H9 (cell line): Measurements from ENCODE around the gene ENDOU. TPM values are rescaled to one million over a fixed set of nuclear protein-coding genes. Genes with fewer than 3 reads are reported as not detected.

Experiments used
- DNase-seq: peaks from one replicate; pipeline ENCODE4 v3.0.0-alpha.2; 2017
- H2AFZ ChIP-seq: one replicate; pipeline ENCODE4 v1.6.1; 2013; ENCODE audit warnings: mild to moderate bottlenecking, low read length, control low read depth, moderate library complexity
- H2AK5ac ChIP-seq: 2 replicates; pipeline ENCODE4 v1.6.1; 2013; ENCODE audit warnings: low read length, control low read depth, mixed read lengths; ENCODE audit not compliant: insufficient read length
- H2BK120ac ChIP-seq: one replicate; pipeline ENCODE4 v1.6.1; 2013; ENCODE audit warnings: low read depth, mild to moderate bottlenecking, low read length, control low read depth, inconsistent platforms; ENCODE audit not compliant: poor library complexity, severe bottlenecking
- H2BK12ac ChIP-seq: 2 replicates; pipeline ENCODE4 v1.6.1; 2013; ENCODE audit warnings: low read length, control low read depth, mixed read lengths, low read depth; ENCODE audit not compliant: insufficient read length
- H2BK15ac ChIP-seq: 2 replicates; pipeline ENCODE4 v1.6.1; 2013; ENCODE audit warnings: low read depth, low read length, control low read depth
- H2BK20ac ChIP-seq: one replicate; pipeline ENCODE4 v1.6.1; 2013; ENCODE audit warnings: low read depth, mild to moderate bottlenecking, low read length, control low read depth, inconsistent platforms; ENCODE audit not compliant: poor library complexity, severe bottlenecking
- H2BK5ac ChIP-seq: 2 replicates; pipeline ENCODE4 v1.6.1; 2013; ENCODE audit warnings: low read length, control low read depth, mixed read lengths; ENCODE audit not compliant: insufficient read length
- H3K14ac ChIP-seq: 2 replicates; pipeline ENCODE4 v1.6.1; 2013; ENCODE audit warnings: low read length, control low read depth; ENCODE audit not compliant: insufficient read depth
- H3K18ac ChIP-seq: 2 replicates; pipeline ENCODE4 v1.6.1; 2013; ENCODE audit warnings: low read depth, mild to moderate bottlenecking, mixed read lengths, low read length, control low read depth; ENCODE audit not compliant: insufficient read length
- H3K23ac ChIP-seq: 2 replicates; pipeline ENCODE4 v1.6.1; 2013; ENCODE audit warnings: low read length, control low read depth, mixed read lengths, low read depth; ENCODE audit not compliant: insufficient read length
- H3K23me2 ChIP-seq: 2 replicates; pipeline ENCODE4 v1.6.1; 2013; ENCODE audit warnings: low read depth, mild to moderate bottlenecking, mixed read lengths, low read length, control low read depth; ENCODE audit not compliant: insufficient read length, poor library complexity, severe bottlenecking
- H3K27ac ChIP-seq: 2 replicates; pipeline ENCODE4 v1.5.1; 2013; ENCODE audit warnings: low read length, control low read depth, mixed read lengths, low read depth; ENCODE audit not compliant: insufficient read length
- H3K27me3 ChIP-seq: 2 replicates; pipeline ENCODE4 v1.6.1; 2013; ENCODE audit warnings: low read length, control low read depth, inconsistent platforms; ENCODE audit not compliant: insufficient read depth
- H3K4ac ChIP-seq: 2 replicates; pipeline ENCODE4 v1.6.1; 2013; ENCODE audit warnings: low read depth, mild to moderate bottlenecking, control low read depth, inconsistent platforms, low read length, moderate library complexity
- H3K4me1 ChIP-seq: 2 replicates; pipeline ENCODE4 v1.6.1; 2013; ENCODE audit warnings: low read length, control low read depth, inconsistent platforms; ENCODE audit not compliant: insufficient read depth
- H3K4me2 ChIP-seq: 2 replicates; pipeline ENCODE4 v1.6.1; 2013; ENCODE audit warnings: low read length, control low read depth, mixed read lengths; ENCODE audit not compliant: insufficient read length, insufficient read depth
- H3K56ac ChIP-seq: 2 replicates; pipeline ENCODE4 v1.6.1; 2013; ENCODE audit warnings: low read depth, mild to moderate bottlenecking, mixed read lengths, low read length, control low read depth; ENCODE audit not compliant: insufficient read length
- H3K79me1 ChIP-seq: 2 replicates; pipeline ENCODE4 v1.6.1; 2013; ENCODE audit warnings: low read depth, mild to moderate bottlenecking, moderate library complexity, low read length, control low read depth, inconsistent platforms; ENCODE audit not compliant: insufficient read depth, poor library complexity, severe bottlenecking
- H3K79me2 ChIP-seq: 2 replicates; pipeline ENCODE4 v1.6.1; 2013; ENCODE audit warnings: low read length, control low read depth, inconsistent platforms; ENCODE audit not compliant: insufficient read depth
- H3K9ac ChIP-seq: 2 replicates; pipeline ENCODE4 v1.6.1; 2013; ENCODE audit warnings: low read length, control low read depth, mixed read lengths; ENCODE audit not compliant: insufficient read length; ENCODE audit errors: extremely low read depth
- H3K9me3 ChIP-seq: one replicate; pipeline ENCODE4 v1.6.1; 2013; ENCODE audit warnings: low read depth, low read length, inconsistent platforms; ENCODE audit not compliant: control insufficient read depth
- H3T11ph ChIP-seq: one replicate; pipeline ENCODE4 v1.6.1; 2013; ENCODE audit warnings: mild to moderate bottlenecking, low read length, control low read depth, inconsistent platforms
- H4K20me1 ChIP-seq: one replicate; pipeline ENCODE4 v1.6.1; 2013; ENCODE audit not compliant: control insufficient read depth, insufficient read length, insufficient read depth
- H4K5ac ChIP-seq: 2 replicates; pipeline ENCODE4 v1.6.1; 2013; ENCODE audit warnings: low read depth, mild to moderate bottlenecking, mixed read lengths, low read length, control low read depth; ENCODE audit not compliant: insufficient read length
- H4K8ac ChIP-seq: replicated peaks from 2 replicates; pipeline ENCODE4 v1.6.1; 2013; ENCODE audit warnings: low read length, control low read depth, mixed read lengths, low read depth; ENCODE audit not compliant: insufficient read length
- H4K91ac ChIP-seq: 2 replicates; pipeline ENCODE4 v1.6.1; 2013; ENCODE audit warnings: low read depth, mild to moderate bottlenecking, moderate library complexity, mixed read lengths, low read length, control low read depth; ENCODE audit not compliant: insufficient read length
- H3K27ac Mint-ChIP-seq, 3 experiments: 2 replicates in 2 of 3; 3 replicates in 1 of 3; pipeline ENCODE4 v1.8.0; 2020 to 2021; ENCODE audit warnings: mixed read lengths in 3 of 3, mild to moderate bottlenecking in 1 of 3, moderate library complexity in 1 of 3
- H3K27me3 Mint-ChIP-seq: 2 replicates; pipeline ENCODE4 v1.8.0; 2021; ENCODE audit warnings: low read depth, mild to moderate bottlenecking, moderate library complexity, mixed read lengths
- H3K36me3 Mint-ChIP-seq, 3 experiments: 2 replicates in 2 of 3; 3 replicates in 1 of 3; pipeline ENCODE4 v1.8.0; 2020 to 2021; ENCODE audit warnings: low read depth in 3 of 3, mixed read lengths in 3 of 3; ENCODE audit not compliant: insufficient read depth in 1 of 3
- H3K4me1 Mint-ChIP-seq, 2 experiments: 2 replicates each; pipeline ENCODE4 v1.8.0; 2020; ENCODE audit warnings: mixed read lengths in 2 of 2
- H3K4me3 Mint-ChIP-seq, 2 experiments: 2 replicates in 1 of 2; 3 replicates in 1 of 2; pipeline ENCODE4 v1.8.0; 2020 to 2021; ENCODE audit warnings: mild to moderate bottlenecking in 2 of 2, mixed read lengths in 2 of 2, moderate library complexity in 1 of 2
- H3K9me3 Mint-ChIP-seq, 2 experiments: 2 replicates in 1 of 2; 3 replicates in 1 of 2; pipeline ENCODE4 v1.8.0; 2020; ENCODE audit warnings: mild to moderate bottlenecking in 2 of 2, mixed read lengths in 2 of 2, moderate library complexity in 1 of 2
- CTCF ChIP-seq: fragments of 200-600 bp; sonication (generic); conservative IDR thresholded peaks from 3 replicates; pipeline ENCODE4 v1.8.0; 2021; ENCODE audit warnings: antibody characterized with exemption, mild to moderate bottlenecking
- WGBS: extraction: QIAGEN DNeasy Blood & Tissue Kit; methylation state at CpG from one replicate; pipeline ENCODE4 v1.1.7; 2013; ENCODE audit warnings: missing lambda C conversion rate, low lambda C conversion rate, mixed read lengths; ENCODE audit not compliant: insufficient read length; ENCODE audit errors: extremely low coverage; 5-methylcytosine and 5-hydroxymethylcytosine counted together
- total RNA-seq: library from RNA; stranded (reverse); gene quantifications from 2 replicates; pipeline ENCODE4 v1.2.1, GENCODE V29; 2021

The ENDOU gene
- total RNA-seq, 1 experiment from 2014 or later, result not detected

- Histone ChIP-seq H4K5ac (no peak overlapping the region), H3K14ac (no peak overlapping the region), H4K20me1 (no peaks in the 10 kb centered on the region), H2BK12ac (no peak overlapping the region), H3K56ac (no peak overlapping the region), H2AK5ac (no peak overlapping the region), H3K23me2 (no peaks in the 10 kb centered on the region), H3K23ac (no peak overlapping the region), H3T11ph (no peak overlapping the region), H3K4me2 (no peak overlapping the region), H2BK5ac (no peak overlapping the region), H3K18ac (no peak overlapping the region), H2BK20ac (no peak overlapping the region), H3K27me3 (no peaks in the 10 kb centered on the region), H4K8ac (no peak overlapping the region), H2BK120ac (no peak overlapping the region), H2BK15ac (no peak overlapping the region), H4K91ac (no peak overlapping the region), H3K27ac (no peak overlapping the region), H2AFZ (no peak overlapping the region), H3K4ac (no peak overlapping the region), H3K4me1 (no peaks in the 10 kb centered on the region), H3K79me2 (no peaks in the 10 kb centered on the region), H3K9ac (no peak overlapping the region), H3K79me1 (no peaks in the 10 kb centered on the region), H3K9me3 (no peaks in the 10 kb centered on the region)
- no CpG with 5 or more reads among the region's 5 CpGs for WGBS
- Mint-ChIP-seq H3K9me3 (no peaks in the 10 kb centered on the region), H3K27me3 (peaks cover 19% of the 10 kb centered on the region), H3K4me3 (no peak overlapping the region), H3K4me1 (peaks cover 3 to 4% of the 10 kb centered on the region in 2 experiments), H3K36me3 (no peaks in the 10 kb centered on the region), H3K27ac (no peak overlapping the region; a peak in 1 of 7 replicates)
- TF ChIP-seq CTCF, result no peak
- no peak for DNase-seq
These were observed 603 bp upstream of the ENDOU start for GRCh38 chr12:47725893-47726292.
